Measurements from ENCODE around the gene CCDC7.
A peak's percentile ranks its signal among the peaks of the same experiment; 100 is the strongest.
"Not testable (repeated sequence)": the region's sequence is repeated elsewhere in the genome, so short reads cannot be mapped to it uniquely, and the experiment has no call there.

The CCDC7 gene

GRCh38 chr10:32446536-32447406 lies 831 bp downstream of the CCDC7 start:
- no peak for DNase-seq (ENCODE audit: low read depth in 2 of 2, low spot score in 1 of 2)

- DNase-seq (ENCODE audit: low read depth in 2 of 2, low spot score in 1 of 2): no peak
Observed at GRCh38 chr10:32454148-32454547, 8.2 kb downstream of the CCDC7 start.

- DNase-seq (ENCODE audit: low read depth in 2 of 2, low spot score in 1 of 2): peak in 1 of 2 donors; percentile 3
Observed at GRCh38 chr10:32459051-32459698, 13.2 kb downstream of the CCDC7 start.

GRCh38 chr10:32461203-32461602 lies 15.3 kb downstream of the CCDC7 start:
- DNase-seq (ENCODE audit: low read depth in 2 of 2, low spot score in 1 of 2): no peak

DNA sequence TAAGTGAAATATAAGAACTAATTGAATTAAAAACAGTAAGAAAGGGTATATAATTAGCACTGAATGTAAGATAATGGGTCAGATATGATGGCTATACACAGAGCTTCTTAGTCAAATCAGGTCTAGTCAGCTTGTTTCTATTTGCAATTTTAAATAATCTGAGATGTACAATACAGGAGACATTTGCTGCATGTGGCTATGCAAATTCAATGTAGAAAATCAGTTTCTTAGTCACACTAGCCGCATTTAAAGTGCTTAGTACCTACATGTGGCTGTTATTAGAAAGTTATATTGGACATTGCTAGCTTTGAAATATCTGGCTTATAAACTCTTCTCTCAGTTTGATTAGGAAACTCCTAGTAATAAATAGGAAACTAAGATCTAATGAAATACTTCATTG lies 25.3 kb downstream of the CCDC7 start:
- DNase-seq (ENCODE audit: low read depth in 2 of 2, low spot score in 1 of 2): no peak

DNA sequence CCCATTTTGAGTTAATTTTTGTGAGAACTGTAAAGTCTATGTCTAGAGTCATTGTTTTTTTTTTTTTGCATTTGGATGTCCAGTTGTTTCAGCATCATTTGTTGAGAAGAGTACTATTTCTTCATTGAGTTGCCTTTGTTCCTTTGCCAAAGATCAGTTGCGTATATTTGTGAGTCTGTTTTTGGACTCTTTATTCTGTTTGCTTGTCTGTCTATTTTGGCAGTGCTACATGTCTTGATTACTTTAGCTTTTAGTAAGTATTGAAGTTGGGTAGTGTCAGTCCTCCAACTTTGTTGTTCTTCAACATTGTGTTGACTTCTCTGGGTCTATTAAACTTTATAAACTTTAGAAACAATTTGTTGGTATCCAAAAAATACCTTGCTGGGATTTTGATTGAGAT lies 31.6 kb downstream of the CCDC7 start:
- no peak for DNase-seq (ENCODE audit: low read depth in 2 of 2, low spot score in 1 of 2)

GRCh38 chr10:32481606-32482005 lies 35.7 kb downstream of the CCDC7 start:
- DNase-seq (ENCODE audit: low read depth in 2 of 2, low spot score in 1 of 2): no peak

DNA sequence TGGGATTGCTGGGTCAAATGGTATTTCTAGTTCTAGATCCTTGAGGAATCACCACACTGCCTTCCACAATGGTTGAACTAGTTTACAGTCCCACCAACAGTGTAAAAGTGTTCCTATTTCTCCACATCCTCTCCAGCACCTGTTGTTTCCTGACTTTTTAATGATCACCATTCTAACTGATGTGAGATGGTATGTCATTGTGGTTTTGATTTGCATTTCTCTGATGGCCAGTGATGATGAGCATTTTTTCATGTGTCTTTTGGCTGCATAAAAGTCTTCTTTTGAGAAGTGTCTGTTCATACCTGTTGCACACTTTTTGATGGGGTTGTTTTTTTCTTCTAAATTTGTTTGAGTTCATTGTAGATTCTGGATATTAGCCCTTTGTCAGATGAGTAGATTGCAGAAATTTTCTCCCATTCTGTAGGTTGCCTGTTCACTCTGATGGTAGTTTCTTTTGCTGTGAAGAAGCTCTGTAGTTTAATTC lies 37.1 kb downstream of the CCDC7 start:
- DNase-seq (ENCODE audit: low read depth in 2 of 2, low spot score in 1 of 2): not testable (repeated sequence)

DNA sequence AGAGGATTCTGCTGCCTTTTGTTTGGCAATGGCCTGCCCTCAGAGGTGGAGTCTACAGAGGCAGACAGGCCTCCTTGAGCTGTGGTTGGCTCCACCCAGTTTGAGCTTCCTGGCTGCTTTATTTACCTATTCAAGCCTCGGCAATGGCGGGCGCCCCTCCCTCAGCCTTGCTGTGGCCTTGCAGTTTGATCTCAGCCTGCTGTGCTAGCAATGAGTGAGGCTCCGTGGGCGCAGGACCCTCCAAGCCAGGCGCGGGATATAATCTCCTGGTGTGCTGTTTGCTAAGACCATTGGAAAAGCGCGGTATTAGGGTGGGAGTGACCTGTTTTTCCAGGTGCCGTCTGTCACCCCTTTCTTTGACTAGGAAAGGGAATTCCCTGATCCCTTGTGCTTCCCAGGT lies 42.1 kb downstream of the CCDC7 start:
- DNase-seq (ENCODE audit: low read depth in 2 of 2, low spot score in 1 of 2): not testable (repeated sequence)

GRCh38 chr10:32489158-32489557 lies 43.2 kb downstream of the CCDC7 start:
- DNase-seq (ENCODE audit: low read depth in 2 of 2, low spot score in 1 of 2): no peak

GRCh38 chr10:32489901-32490300 lies 44.0 kb downstream of the CCDC7 start:
- DNase-seq (ENCODE audit: low read depth in 2 of 2, low spot score in 1 of 2): no peak

- DNase-seq (ENCODE audit: low read depth in 2 of 2, low spot score in 1 of 2): not testable (repeated sequence)
Observed at GRCh38 chr10:32494562-32494961, 48.6 kb downstream of the CCDC7 start.

DNA sequence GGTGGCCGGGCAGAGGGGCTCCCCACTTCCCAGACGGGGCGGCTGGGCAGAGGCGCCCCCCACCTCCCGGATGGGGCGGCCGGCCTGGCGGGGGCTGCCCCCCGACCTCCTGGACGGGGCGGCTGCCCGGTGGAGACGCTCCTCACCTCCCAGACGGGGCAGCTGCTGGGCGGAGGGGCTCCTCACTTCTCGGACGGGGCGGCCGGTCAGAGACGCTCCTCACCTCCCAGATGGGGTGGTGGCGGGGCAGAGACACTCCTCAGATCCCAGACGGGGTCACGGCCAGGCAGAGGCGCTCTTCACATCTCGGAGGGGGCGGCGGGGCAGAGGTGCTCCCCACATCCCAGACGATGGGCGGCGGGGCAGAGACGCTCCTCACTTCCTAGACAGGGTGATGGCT lies 54.2 kb downstream of the CCDC7 start:
- not testable (repeated sequence) for DNase-seq (ENCODE audit: low read depth in 2 of 2, low spot score in 1 of 2)

DNA sequence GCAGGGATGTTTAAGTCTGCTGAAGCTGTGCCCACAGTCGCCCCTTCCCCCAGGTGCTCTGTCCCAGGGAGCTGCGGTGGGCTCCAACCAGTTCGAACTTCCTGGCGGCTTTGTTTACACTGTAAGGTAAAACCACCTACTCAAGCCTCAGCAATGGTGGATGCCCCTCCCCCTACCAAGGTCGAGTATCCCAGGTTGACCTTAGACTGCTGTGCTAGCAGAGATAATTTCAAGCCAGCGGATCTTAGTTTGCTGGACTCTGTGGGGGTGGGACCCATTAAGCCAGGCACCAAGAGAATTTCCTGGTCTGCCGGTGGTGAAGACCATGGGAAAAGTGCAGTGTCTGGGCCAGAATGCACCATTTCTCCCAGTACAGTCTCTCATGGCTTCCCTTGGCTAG lies 56.0 kb downstream of the CCDC7 start:
- DNase-seq (ENCODE audit: low read depth in 2 of 2, low spot score in 1 of 2): no peak

GRCh38 chr10:32505762-32506420 lies 60.0 kb downstream of the CCDC7 start:
- DNase-seq (ENCODE audit: low read depth in 2 of 2, low spot score in 1 of 2): not testable (repeated sequence)

GRCh38 chr10:32511599-32511998 lies 65.7 kb downstream of the CCDC7 start:
- no peak for DNase-seq (ENCODE audit: low read depth in 2 of 2, low spot score in 1 of 2)

DNA sequence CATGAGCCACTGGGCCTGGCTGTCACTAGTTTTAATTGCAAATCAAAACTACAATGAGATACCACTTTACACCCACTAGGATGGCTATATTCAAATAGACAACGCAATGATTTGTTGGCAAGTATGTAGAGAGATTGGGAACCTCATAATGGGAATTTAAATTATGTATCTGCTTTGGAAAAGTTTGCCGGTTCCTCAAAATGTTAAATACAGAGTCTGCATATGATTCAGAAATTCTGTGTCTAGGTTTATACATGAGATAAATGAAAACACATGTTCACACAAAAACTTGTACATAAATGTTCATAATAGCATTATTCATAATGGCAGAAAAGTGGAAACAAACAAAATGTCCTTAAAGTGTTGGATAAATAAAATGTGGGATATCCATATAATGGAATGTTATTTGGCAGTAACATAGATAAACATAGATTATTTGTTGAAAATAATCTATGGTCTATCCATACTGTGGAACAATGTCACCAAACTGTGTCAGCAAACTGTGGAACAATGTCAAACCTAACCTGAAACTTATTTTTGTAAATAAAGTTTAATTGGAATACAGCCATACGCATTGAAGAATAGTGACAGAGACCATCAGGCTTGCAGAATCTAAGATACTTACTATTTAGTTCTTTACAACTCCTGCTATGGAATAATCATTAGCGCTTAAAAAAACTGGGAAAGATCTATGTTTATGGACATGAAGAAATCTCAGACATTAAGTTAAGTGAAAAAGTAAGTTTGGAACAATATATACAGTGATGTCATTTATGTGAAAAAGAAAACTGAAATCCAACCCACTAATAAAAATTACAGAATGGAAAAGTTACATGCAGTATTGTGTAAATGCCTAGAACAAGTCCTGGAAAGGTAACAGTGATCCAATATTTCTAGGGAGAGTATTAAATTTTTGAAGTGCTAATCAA lies 70.9 kb downstream of the CCDC7 start:
- no peak for DNase-seq (ENCODE audit: low read depth in 2 of 2, low spot score in 1 of 2)

GRCh38 chr10:32530231-32530630 lies 84.3 kb downstream of the CCDC7 start:
- no peak for DNase-seq (ENCODE audit: low read depth in 2 of 2, low spot score in 1 of 2)

- DNase-seq (ENCODE audit: low read depth in 2 of 2, low spot score in 1 of 2): no peak
Observed at GRCh38 chr10:32538256-32538655, 92.3 kb downstream of the CCDC7 start.

GRCh38 chr10:32540691-32541470 lies 94.9 kb downstream of the CCDC7 start:
- no peak for DNase-seq (ENCODE audit: low read depth in 2 of 2, low spot score in 1 of 2)

Measured in stimulated activated CD8-positive, alpha-beta memory T cell treated with anti-CD3 and anti-CD28 coated beads, Interleukin-4, amount 100 ng/mL, for 4 hours (primary cell).